NCI-H1092 (cell line): ENCODE measurements around the gene UGP2.

Source experiments
- DNase-seq: peaks from one replicate; lab custom pipeline; 2025; lab: John Stamatoyannopoulos, UW

The UGP2 gene

GRCh38 chr2:63865159-63865799 is 23.6 kb downstream of the UGP2 start:
- no peak for DNase-seq

DNA sequence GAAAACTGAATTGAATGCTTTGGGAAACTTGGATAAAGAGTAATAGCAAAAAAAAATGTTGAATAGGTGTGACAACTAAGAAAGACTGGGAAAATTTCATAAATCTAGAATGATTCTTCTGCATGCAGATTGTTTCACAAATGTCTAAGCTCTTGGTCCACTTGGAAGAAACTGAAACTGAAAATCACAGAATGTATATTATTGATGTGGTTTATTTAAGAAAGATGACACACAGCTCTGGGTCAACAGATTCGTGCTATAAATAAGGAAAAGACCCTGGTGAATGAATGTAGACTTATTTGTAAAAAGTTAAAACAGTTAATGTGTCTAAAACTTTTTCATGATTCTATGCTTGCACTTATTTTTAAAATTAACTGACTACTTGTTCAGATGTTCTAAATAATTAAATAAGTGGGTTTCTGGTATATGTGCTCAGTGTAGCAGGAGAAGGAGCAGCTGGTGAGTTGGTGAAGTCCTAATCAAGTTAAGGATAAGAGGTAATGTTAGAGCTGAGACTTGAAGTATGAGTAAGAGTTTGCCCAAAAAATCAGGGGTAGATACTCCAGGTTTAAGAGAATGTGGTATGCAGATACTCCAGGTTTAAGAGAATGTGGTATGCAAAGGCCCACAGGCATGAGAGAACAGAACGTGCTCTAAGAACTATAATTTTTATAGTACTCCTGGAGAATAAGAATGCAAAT is 24.5 kb downstream of the UGP2 start:
- DNase-seq, result no peak

DNA sequence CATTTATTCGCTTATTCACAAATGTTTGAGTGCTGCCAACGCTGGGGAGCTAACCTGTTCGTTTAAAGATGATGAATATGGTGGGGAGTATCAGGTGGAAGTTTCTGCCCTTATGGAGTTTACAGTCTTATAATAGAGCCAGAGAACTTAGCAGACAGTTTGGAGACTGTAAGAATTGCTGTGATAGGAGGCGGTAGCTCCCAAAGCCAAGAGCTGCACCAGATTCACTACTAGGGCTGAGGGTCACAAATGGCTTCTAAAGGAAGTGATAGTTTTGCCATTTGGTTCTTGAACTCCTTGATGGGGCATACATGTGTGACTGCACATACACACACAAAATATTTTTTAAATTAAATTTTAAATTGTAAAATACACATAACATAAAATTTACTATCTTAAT is 29.0 kb downstream of the UGP2 start:
- DNase-seq, result no peak

DNA sequence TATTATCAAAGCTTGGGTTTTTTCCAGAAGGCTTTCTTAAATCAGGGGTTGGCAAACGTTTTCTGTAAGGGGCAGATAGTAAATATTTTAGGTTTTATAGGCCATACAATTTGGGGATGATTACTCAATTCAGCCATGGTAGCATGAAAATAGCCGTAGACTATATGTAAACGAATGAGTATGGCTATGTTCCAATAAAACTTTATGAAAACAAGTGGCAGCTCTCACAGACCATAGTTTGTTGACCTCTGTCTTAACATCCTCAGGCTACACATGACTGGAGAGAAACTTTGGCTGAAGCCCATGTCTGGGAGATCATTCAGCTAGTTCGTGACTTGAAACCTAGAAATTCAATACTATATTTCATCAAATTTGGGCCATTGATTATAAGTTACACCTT is 30.2 kb downstream of the UGP2 start:
- DNase-seq, result no peak

DNA sequence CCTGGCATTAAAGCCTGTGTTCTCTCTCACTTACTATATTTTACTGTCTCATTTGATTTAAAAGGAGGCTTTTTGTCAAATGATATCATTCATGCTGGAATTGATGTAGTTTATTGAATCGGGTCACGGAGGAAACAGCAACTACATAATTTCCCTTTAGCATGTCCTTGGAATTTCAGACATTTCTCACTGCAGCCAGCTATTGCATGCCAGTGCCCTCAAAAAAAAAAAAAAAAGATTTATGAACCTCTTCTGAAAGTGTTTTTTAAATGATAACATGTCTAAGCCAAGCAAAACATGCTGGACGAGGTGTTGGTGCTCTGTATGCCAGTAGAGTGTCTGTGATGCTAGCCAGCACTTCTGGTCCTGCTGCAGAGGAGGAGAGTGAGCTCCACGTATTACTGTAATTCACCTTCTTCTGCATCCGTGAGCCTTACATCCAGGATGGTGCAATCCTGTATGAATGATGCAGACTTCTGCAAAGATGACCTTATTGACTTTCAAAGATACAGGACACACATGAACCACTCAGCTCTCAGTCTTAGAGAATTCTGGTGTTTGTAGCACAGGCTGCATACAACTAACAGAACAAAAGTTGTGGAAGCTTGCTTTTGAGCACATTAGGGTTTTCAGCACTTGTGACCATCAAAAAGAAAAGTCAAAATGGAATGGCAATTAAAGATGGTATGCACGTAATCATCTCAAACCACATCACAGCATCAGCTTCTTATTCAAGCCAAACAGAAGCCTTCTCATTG is 31.1 kb downstream of the UGP2 start:
- no peak for DNase-seq

DNA sequence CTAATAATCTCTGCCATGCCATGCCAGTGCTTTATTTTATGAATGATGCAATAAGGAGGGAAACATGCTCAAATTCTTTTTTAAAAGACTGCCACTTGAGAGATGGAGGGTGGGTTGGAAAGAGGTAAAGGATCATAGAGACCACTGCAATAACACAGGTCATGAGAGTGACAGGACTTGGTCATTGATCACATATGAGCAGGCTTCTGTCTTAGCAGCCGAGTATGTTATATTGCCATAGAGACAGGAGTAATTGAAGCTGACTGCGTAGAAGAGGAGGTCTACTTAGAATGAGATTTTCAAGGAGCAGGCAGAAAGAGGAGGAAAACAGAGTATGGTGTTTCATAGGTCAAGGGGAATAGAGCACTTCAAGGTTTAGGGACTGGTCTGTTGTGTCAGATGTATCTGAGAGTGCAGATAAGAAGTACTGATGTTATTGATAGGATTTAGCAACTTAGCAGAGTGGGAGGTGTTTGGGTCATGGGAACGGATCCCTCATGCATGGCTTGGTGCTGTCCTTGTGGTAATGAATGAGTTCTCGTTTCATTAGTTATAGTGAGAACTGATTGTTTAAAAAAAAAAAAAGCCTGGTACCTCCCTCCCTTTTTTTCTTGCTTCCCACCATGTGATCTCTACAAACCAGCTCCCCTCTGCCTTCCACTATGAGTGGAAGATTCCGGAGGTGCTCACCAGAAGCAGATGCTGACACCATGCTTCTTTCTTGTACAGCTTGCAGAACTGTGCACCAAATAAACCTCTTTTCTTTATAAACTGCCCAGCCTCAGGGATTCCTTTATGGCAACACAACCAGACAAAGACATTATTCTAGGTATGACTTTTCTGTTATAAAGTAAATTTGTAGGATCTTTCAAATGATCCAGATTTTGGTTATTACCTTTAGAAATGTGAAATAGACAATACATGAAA is 32.8 kb downstream of the UGP2 start:
- no peak for DNase-seq

DNA sequence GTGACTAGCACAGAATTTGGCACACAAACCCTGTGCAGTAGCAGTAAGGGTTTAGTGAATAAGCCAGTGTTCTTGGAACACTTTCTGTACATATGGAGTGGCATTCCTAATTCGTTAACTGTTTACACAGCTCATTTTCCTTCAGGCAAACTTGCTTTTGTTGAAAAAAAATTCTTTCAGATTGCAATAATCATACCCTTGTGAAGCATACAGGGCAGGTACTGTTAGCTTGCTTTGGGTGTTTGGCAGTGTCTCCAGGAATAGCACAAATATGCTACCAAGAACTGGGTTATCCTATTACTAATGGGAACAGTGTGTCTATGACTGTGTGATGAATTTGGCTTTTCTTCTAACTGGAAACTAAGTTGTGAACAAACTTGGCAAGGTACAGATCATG is 33.4 kb downstream of the UGP2 start:
- no peak for DNase-seq

DNA sequence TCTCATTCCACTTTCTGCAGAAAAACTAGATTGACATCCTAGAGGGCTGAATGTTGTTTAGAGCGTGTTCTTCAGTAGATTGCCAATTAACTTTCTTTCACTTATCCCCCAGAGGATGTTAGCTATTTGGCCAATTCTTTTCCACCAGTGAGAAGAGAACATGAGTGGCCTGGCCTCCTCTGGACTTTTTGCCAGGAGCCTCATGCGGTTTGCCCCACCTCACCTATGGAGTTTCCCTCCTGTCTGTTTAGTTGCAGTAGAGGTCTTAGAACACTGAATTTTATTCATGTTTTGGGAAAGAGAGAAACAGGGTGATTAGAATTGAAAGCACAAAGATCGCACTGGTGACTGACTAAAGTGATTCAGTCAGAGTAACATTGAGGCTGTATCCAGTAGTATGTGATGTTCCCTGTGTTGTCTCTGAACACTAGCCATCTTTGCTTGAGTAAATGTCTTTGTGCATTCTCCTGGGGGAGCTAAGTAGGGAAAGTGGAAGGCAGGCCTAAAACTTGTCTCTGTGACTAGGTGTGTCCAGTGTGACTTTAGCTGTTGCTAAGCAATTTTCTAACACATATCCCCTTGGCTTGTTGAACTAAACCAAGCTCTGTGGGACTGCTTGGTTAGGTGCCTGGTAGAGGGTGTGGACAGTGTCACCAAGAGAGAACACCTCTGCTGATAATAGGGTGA is 34.0 kb downstream of the UGP2 start:
- DNase-seq, result no peak

GRCh38 chr2:63876311-63876710 is 34.6 kb downstream of the UGP2 start:
- DNase-seq, result no peak

- DNase-seq, result no peak
Observed at GRCh38 chr2:63878486-63878885, 36.8 kb downstream of the UGP2 start.

DNA sequence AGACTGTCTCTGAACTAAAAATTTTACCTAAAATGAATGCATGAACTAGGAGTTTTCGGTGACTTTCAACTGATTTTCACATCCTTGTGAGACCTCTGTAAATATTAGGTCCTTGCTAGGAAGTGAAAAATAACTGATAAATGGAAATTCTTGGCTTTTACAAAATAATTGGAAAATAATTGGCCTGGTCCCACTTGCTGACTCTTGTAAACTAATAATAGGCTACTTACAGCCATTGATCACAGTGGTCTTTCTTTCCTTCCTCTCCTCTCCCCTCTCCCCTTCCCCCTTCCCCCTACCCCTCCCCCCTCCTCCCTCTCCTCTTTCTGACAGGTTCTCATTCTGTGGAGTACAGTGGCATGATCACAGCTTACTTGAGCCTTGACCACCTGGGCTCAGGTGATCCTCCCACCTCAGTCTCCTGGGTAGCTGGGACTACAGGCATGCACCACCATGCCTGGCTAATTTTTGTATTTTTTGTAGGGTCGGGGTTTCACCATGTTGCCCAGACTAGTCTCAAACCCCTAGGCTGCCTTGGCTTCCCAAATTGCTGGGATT is 38.3 kb downstream of the UGP2 start:
- no peak for DNase-seq

DNA sequence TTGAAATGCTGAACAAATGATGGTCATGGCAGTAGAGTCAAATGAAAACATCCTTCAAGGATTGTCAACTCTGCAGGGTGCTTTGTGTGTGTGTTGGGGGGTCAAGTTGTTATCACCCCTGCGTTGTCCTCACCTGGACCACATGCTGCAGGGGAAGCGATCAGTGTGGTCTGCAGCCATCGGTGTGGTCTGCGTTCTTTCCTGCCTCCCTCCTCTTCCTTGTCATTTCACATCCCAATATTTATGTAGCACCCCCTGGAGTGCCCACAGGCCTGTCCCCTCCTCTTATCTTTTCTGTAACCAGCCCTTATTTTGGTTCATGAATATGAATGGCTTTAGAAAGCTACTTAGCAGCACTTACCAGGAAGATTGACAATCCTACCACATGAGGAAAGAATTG is 38.9 kb downstream of the UGP2 start:
- DNase-seq, result no peak

- no peak for DNase-seq
Observed at GRCh38 chr2:63881205-63881604, 39.5 kb downstream of the UGP2 start.

DNA sequence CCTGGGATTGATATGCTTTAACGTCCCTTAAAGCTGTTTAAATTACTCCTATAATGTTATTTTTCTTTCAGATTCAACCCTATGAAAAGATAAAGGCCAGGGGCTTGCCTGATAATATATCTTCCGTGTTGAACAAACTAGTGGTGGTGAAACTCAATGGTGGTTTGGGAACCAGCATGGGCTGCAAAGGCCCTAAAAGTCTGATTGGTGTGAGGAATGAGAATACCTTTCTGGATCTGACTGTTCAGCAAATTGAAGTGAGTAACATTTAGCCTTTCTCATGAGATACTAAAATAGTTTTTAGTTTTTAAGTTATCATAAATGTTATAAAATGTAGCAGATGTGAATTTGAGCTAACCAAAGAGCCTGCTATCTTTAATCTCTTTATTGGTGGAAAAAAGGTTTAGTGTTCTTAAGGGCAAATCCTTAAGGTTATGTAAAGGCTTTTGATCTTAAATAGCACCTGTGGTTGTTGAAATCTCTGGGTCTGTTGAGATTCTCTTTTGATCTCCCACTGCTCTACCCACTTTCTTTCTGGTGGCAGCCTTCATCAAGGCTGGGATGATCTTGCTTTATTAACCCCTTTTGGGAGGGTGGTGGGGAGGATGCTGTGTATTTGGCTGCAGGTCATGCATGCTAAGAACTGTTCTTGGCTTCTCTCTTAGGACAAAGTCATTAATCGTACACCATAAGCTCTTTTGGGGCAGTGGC is 40.9 kb downstream of the UGP2 start:
- DNase-seq, result no peak

DNA sequence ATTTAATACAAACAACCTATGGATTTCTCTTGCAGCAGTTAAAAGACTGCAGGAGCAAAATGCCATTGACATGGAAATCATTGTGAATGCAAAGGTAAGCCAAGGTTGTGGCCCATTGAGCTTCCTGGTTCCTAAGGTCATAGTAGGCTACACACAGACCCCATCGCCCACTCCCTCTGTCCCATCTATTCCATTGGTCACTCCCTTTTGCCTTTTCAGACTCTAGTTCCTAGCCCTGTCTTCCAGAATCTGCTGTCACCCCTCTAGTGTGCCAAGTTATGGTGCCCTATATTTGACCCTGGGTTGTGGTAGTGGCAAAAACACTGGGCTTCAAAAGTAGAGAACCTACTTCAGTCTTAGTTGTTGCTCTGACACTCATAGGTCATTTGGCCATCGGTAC is 44.7 kb downstream of the UGP2 start:
- no peak for DNase-seq

DNA sequence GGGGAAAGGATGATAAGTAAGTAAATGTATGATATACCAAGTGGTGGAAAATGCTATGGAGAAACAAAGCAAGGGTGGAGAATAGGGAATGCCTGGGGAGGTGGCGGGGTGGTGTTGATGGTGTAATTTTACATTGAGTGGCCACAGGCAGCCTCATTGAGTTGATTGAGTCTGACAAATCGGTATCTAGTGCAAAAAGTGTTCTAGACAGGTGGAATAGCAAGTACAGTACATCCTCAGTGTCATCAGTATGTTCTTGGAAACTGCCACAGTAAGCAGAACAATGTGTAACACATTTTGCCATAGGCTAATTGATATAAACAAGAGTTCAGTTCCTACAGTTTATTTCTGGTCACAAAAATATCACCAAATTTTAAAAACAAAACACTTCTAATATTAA is 46.4 kb downstream of the UGP2 start:
- DNase-seq, result no peak

GRCh38 chr2:63888490-63889402 is 47.0 kb downstream of the UGP2 start:
- no peak for DNase-seq

- no peak for DNase-seq
Observed at GRCh38 chr2:63890678-63891077, 49.0 kb downstream of the UGP2 start.

DNA sequence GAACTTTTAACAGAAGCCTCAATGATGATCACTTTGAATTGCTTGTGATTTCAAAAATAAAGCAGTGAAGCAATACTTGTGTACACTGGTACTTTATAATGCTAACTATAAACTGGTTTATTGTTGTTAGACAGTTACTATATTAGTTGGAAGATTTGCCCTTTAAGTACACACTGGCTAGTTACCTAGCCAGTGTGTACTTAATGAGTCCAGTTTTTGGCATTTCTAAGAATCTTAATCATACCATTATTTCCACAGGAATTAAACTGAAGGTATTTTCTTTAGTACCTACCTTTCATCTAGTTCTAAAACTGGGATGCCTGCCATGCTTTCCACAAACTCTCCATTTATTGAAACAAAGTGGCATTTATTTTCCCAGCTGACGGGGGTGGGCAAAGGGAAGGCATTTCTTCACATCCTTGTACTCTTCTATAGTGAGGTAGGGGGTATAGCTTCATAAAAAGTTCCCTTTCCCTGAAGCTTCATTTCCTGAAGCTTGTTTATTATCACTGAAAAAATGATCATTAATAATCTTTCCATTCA is 49.9 kb downstream of the UGP2 start:
- no peak for DNase-seq
